Measurements from ENCODE around the gene GTF2IRD1.
"Not testable (repeated sequence)": the region's sequence is repeated elsewhere in the genome, so short reads cannot be mapped to it uniquely, and the experiment has no call there.

DNA sequence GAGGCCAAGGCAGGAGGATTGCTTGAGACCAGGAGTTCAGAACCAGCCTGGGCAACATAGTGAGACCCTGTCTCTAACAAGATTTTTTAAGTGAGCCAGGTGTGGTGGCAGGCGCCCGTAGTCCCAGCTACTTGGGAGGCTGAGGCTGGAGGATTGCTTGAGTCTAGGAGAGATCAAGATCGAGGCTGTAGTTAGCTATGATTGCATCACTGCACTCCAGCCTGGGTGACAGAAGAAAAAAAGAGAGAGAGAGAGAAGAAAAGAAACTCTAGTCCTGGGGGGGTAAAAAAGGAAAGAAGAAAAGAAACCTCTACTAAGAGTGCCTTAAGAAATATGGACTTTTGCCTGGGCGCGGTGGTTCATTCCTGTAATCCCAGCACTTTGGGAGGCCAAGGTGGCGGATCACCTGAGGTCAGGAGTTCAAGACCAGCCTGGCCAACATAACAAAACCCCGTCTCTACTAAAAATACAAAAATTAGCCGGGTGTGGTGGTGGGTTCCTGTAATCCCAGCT is 34.9 kb downstream of the GTF2IRD1 start:
- TF ChIP-seq MEIS2 (IDR thresholded peaks at IDR 0.05; ENCODE audit: partially characterized antibody); CBX1 (IDR thresholded peaks at IDR 0.05; ENCODE audit: low read depth); ZBTB8A (IDR thresholded peaks at IDR 0.05; ENCODE audit: partially characterized antibody); HMGXB4 (CRISPR knock-in tag; IDR thresholded peaks at IDR 0.05); EZH2 (IDR thresholded peaks at IDR 0.05; ENCODE audit: borderline replicate concordance, low read depth, low read length); PHTF2 (CRISPR knock-in tag; IDR thresholded peaks at IDR 0.05); CBX5 (IDR thresholded peaks at IDR 0.05; ENCODE audit: borderline replicate concordance, low read depth); IFI16 (CRISPR knock-in tag; IDR thresholded peaks at IDR 0.05): not testable (repeated sequence)
- TF ChIP-seq, protein P1, sequence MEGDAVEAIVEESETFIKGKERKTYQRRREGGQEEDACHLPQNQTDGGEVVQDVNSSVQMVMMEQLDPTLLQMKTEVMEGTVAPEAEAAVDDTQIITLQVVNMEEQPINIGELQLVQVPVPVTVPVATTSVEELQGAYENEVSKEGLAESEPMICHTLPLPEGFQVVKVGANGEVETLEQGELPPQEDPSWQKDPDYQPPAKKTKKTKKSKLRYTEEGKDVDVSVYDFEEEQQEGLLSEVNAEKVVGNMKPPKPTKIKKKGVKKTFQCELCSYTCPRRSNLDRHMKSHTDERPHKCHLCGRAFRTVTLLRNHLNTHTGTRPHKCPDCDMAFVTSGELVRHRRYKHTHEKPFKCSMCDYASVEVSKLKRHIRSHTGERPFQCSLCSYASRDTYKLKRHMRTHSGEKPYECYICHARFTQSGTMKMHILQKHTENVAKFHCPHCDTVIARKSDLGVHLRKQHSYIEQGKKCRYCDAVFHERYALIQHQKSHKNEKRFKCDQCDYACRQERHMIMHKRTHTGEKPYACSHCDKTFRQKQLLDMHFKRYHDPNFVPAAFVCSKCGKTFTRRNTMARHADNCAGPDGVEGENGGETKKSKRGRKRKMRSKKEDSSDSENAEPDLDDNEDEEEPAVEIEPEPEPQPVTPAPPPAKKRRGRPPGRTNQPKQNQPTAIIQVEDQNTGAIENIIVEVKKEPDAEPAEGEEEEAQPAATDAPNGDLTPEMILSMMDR (IDR thresholded peaks at IDR 0.05 in 2 of 3, conservative IDR thresholded peaks at IDR 0.05 in 1 of 3; ENCODE audit: insufficient read depth in 2 of 3, low read depth in 1 of 3, low read length in 3 of 3) = not testable (repeated sequence)
- TF ChIP-seq, protein P2, sequence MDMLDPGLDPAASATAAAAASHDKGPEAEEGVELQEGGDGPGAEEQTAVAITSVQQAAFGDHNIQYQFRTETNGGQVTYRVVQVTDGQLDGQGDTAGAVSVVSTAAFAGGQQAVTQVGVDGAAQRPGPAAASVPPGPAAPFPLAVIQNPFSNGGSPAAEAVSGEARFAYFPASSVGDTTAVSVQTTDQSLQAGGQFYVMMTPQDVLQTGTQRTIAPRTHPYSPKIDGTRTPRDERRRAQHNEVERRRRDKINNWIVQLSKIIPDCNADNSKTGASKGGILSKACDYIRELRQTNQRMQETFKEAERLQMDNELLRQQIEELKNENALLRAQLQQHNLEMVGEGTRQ (CRISPR knock-in tag; IDR thresholded peaks at IDR 0.05) = not testable (repeated sequence)
